CD4-positive, alpha-beta T cell treated with Interleukin-2 at 100 ng/mL for 4 hours (primary cell): ENCODE results near the gene CLPTM1L.
"Not testable (repeated sequence)": the region's sequence is repeated elsewhere in the genome, so short reads cannot be mapped to it uniquely, and the experiment has no call there.

ENCODE experiments used
- DNase-seq: peaks from one replicate; pipeline ENCODE4 v3.0.0-alpha.2; 2020; ENCODE audit warnings: low spot score

Gene CLPTM1L

DNA sequence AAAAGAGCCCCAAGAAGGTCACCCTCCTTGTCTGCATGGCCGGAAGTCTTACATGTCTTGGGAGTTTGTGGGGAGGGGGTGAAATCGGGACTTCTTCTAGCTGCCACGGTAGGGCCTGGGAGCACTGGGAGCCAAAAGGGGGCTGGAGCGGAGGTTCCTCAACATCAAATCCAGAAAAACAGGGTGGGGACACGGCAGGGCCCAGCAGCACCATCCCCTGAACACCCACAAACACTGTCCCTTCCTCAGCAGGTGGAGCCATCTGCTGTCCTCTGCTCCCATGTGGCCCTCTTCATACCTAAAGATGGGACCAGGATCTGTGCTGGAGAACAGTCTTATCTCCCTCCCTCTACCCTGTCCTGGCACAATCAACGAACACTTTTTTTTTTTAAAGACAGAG is 52.8 kb downstream of the CLPTM1L start:
- DNase-seq, result no peak

DNA sequence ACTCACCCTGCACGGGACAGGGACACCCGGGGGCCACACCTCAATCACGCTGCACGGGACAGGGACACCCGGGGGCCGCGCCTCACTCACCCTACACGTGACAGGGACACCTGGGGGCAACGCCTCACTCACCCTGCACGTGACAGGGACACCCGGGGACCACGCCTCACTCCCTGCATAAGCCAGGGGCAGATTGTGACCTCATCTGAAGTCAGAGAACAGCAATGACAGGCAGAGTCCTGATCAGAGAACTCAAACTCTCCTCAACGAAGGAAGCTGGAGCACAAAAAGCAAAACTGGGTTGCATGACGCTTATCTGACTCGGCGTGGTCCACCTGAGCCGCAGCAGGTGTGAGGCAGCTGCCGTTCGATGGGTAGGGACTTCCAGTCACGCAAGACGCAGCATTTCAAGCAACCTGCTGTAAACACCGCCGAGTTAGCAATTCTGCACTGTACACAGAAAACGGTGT is 53.3 kb downstream of the CLPTM1L start:
- no peak for DNase-seq

DNA sequence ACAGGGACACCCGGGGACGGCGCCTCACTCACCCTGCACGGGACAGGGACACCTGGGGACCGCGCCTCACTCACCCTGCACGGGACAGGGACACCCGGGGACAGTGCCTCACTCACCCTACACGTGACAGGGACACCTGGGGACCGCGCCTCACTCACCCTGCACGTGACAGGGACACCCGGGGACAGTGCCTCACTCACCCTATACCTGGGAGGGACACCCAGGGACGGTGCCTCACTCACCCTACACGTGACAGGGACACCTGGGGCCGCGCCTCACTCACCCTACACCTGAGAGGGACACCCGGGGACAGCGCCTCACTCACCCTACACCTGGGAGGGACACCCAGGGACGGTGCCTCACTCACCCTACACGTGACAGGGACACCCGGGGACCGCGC is 53.9 kb downstream of the CLPTM1L start:
- not testable (repeated sequence) for DNase-seq

DNA sequence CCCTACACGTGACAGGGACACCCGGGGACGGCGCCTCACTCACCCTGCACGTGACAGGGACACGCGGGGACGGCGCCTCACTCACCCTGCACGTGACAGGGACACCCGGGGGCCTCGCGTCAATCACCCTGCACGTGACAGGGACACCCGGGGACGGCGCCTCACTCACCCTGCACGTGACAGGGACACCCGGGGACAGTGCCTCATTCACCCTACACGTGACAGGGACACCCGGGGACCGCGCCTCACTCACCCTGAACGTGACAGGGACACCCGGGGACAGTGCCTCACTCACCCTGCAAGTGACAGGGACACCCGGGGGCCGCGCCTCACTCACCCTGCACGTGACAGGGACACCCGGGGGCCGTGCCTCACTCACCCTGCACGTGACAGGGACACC is 55.3 kb downstream of the CLPTM1L start:
- not testable (repeated sequence) for DNase-seq

DNA sequence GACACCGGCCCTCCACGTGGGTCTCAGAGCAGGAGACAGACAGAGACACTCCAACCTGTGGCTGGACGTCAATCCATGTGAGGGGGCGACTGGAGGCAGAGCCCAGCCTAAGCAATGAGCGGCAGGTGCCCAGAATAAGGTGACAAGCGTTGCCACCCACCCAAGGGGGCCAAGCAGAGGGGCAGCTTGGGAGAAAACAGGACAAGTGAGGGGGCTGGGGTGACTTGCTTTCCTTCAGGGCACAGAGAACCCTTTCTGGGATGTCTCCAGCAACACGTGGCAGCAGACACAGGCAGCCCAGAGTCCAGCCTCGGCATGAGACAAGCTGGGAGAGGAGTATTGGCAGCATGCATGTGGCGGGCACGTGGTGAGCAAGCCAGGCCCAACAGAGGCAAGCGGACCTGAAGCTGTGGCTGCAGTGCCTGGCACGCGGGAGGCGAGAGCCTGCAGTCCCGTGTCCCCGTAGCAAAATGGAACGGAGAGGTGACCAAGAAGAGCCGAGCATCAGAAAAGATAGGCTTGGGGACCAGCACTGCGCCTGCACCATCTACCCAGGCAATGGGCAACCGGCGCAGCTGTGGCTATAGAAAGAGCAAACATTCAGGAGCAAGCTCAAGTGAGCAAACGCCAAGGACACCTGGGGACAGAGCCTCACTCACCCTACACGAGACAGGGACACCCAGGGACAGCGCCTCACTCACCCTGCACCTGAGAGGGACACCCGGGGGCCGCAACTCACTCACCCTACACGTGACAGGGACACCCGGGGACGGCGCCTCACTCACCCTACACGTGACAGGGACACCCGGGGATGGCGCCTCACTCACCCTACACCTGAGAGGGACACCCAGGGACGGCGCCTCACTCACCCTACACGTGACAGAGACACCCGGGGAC is 56.2 kb downstream of the CLPTM1L start:
- no peak for DNase-seq

DNA sequence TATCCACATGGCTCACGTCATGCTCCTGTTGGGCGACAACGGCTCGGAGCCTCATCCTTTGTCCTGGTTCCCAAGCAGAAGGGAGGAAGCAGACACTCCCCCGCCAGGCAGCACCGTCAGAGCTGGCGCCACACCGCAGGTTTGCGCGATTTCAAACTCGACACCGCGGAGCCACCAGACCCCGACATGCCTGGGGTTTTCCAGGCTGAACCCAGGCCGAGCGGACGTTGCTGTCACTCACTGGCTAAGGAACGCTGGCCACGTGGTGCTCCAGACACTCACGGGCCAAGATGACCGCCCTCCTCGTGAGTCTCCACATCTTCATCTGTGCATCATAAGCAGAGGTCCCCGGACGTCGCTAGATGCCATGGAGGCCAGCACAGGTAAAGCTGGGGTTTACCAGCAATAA is 59.0 kb downstream of the CLPTM1L start:
- DNase-seq, result no peak

DNA sequence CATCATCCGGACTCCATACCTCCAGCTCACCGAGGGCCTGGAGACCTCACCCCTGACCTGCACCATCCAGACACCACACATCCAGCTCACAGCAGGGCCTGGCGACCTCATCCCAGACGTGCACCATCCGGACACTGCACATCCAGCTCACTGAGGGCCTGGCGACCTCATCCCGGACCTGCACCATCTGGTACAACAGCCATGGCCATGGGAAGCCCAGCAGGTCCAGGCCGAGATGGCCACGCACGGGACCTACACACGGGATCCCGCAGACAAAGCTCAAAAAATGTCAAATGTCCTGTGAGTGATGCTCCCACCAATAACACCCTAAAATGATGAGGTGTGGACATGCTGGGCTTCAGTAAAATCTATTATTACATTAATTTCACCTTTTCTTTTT is 59.8 kb downstream of the CLPTM1L start:
- DNase-seq, result no peak

DNA sequence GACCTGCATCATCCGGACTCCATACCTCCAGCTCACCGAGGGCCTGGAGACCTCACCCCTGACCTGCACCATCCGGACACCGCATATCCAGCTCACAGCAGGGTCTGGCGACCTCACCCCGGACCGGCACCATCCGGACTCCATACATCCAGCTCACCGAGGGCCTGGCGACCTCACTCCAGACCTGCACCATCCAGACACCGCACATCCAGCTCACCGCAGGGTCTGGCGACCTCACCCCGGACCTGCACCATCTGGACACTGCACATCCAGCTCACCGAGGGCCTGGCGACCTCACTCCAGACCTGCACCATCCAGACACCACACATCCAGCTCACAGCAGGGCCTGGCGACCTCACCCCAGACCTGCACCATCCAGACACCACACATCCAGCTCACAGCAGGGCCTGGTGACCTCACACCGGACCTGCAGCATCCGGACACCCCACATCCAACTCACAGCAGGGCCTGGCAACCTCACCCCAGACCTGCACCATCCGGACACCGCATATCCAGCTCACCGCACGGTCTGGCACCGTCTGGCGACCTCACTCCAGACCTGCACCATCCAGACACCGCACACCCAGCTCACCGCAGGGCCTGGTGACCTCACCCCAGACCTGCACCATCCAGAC is 60.4 kb downstream of the CLPTM1L start:
- DNase-seq, result not testable (repeated sequence)

DNA sequence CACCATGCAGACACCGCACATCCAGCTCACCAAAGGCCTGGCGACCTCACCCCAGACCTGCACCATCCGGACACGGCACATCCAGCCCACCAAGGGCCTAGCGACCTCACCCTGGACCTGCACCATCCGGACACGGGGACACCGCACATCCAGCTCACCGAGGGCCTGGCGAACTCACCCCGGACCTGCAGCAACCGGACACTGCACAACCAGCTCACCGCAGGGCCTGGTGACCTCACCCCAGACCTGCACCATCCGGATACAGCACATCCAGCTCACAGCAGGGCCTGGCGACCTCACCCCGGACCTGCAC is 61.2 kb downstream of the CLPTM1L start:
- not testable (repeated sequence) for DNase-seq

DNA sequence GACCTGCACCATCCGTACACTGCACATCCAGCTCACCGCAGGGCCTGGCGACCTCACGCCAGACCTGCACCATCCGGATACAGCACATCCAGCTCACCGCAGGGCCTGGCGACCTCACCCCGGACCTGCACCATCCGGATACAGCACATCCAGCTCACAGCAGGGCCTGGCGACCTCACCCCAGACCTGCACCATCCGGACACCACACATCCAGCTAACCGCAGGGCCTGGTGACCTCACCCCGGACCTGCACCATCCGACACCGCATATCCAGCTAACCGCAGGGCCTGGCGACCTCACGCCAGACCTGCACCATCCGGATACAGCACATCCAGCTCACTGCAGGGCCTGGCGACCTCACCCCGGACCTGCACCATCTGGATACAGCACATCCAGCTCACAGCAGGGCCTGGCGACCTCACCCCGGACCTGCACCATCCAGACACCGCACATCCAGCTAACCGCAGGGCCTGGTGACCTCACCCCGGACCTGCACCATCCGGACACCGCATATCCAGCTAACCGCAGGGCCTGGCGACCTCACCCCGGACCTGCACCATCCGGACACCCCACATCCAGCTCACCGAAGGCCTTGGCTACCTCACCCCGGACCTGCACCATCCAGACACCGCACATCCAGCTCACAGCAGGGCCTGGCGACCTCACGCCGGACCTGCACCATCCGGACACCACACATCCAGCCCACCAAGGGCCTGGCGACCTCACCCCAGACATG is 61.7 kb downstream of the CLPTM1L start:
- DNase-seq, result not testable (repeated sequence)

DNA sequence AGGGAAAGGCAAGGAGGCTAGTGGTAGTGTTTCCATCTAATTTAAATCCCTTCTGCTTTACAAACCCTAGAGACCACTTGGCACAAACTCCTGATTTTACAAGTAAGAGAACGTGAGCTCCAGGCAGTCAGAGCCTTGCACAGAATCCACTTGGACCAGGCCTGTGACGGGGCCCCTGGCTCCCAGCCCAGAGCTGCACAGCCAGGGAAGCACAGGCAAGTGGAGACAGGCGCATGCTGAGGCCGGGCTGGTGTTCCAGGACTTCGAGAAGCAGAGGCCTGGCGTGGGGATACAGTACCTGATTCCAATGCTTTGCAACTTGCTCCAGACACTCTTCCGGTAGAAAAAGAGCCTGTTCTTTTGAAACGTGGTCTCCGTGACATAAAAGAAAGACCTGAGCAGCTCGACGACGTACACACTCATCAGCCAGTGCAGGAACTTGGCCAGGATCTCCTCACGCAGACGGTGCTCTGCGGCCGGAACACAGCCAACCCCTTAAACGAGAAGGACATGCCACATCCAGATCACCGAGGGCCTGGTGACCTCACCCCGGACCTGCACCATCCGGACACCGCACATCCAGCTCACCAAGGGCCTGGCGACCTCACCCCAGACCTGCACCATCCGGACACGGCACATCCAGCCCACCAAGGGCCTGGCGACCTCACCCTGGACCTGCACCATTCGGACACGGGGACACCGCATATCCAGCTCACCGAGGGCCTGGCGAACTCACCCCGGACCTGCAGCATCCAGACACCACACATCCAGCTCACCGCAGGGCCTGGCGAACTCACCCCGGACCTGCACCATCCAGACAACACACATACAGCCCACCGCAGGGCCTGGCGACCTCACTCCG is 62.5 kb downstream of the CLPTM1L start:
- DNase-seq, result no peak

DNA sequence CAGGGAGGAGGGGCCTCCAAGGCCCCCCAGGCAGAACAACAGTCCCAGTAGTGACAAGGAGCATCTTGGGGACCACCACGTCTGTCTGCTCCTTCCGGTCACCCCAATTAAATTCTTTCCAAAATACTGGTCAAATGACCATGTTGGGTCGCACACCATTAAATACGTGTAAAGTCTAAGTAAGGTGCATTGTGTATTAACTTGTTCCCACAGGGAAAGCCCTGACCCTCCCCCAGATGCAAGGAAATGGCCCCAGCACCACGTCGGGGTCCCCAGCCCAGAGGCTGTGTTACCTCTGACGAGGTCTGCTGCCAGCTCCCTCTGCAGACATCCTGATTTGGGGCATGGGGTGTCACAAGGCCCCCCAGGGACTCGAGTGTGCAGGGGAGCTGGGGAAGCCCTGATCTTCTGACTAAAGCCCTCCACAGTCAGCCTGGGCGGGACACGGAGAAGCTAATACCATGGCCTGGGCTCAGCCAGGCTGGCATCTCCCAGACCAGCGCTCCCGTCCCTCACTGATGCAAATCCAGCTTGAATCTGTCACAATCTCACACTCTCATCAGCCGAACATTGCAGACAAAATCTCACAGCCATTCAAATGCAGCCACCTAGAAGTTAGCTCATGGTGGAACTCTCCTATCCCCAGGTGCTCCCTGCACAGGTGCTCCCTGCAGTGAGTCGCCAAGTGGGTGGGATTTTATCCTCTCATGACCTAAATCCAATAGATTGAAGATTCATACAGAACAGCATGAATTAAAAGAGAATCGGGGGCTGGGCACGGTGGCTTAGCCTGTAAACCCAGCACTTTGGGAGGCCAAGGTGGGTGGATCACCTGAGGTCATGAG is 63.6 kb downstream of the CLPTM1L start:
- DNase-seq, result no peak

DNA sequence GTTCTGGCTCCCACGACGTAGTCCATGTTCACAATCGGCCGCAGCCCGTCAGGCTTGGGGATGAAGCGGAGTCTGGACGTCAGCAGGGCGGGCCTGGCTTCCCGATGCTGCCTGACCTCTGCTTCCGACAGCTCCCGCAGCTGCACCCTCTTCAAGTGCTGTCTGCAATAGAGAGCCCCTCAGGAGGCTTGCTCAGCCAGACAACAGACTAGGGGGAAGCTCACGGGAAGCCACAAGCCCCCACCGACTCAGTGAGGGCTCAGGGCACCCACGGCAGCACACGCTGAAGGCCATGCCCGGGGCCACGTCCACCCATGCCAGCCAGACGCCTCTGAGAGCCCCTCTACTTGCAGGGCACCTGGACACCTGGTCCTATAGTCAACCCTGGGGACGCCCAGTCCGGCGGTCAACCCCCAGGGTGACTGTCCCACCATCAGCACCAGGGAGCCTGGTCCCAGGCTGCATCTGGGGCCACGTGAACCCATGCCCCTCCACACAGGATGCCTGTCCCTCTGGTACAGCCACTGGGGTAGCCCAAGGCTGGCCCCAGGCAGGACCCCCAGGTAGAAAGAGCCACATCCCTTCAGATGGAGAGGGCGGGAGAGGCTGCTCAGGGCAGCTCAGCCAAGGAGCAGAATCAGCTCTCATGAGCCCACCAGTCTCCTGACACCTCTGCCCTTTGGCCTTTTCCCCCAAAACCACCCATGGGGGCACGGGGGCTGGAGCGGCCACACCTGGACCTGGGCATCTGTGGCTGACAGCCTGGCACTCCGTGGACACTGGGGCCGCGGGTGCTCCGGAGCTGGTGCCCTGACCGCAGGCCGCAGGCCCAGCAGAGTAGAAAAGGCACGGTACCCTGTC is 64.5 kb downstream of the CLPTM1L start:
- DNase-seq, result no peak

DNA sequence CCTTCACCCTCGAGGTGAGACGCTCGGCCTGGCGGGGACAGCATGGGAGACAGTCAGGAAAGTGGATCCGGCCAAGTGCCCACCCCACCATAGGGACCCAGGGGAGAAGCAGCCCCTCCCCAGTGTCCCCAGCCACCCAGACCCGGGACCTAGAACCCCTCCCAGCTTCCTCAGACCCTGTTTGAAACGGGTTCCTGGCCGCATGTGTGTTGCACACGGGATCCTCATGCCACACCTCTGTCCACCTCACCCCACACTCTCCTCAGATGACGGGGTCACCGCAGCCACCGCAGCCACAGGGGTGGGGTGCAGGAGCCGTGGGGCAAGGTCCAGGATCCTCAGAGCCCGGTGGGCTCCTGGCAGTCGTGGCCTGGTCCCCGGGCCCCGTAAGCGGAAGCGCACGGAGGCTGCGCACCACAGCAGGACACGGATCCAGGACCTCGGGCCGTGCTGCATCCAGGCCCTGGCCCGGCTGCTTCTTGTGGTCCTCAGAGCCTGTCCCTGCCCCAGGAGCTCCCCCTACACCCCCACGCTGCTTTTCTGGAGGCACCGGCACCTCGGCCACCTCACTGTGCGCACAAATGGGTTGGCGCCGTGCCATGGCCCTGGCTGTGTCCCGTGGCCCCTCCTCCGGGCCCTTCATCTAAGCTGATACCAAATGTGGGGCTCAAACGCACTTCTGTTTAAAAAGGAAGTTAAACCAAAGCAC is 65.3 kb downstream of the CLPTM1L start:
- DNase-seq, result no peak

DNA sequence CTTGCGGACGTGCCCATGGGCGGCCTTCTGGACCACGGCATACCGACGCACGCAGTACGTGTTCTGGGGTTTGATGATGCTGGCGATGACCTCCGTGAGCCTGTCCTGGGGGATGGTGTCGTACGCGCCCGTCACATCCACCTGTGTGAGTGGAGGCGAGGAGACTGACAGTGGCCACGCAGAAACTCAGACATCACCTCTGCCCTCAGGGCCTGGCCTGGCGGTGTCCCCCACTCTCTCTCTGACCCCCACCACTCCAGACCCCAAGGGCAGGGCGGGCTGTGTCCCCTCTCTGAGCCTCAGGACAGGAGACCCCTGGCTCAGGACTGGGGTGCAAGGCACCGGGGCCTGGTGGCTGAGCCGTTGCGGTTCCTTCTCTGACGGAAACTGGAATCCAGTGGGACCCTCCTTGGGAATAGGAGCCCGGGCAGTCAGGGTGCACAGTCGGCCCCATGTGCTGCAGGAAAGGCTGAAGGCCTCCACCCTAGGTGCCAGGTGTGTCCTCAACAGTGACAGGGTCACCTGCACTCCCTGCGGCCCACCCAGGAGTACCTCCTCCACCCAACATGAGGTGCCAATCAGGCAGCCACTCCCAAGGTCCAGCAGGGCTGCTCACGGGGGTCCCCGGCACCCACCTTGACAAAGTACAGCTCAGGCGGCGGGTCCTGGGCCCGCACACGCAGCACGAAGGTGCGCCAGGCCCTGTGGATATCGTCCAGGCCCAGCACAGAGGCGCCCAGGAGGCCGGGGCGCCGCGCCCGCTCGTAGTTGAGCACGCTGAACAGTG is 66.0 kb downstream of the CLPTM1L start:
- no peak for DNase-seq

DNA sequence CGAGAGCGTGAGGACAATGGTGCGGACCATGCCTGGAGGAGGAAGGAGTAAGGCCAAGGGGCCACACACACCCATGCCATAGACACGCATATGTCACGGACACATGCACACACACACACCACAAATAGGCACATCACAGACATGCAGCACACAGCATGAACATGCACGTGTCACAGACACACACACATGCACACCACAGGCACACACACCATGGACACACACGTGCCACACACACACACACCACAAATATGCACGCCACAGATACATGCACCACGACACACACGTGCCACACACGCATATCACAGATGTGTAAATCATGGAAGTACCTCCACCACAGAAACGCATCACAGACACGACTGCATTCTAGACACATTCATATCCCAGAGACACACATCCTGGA is 66.7 kb downstream of the CLPTM1L start:
- no peak for DNase-seq

DNA sequence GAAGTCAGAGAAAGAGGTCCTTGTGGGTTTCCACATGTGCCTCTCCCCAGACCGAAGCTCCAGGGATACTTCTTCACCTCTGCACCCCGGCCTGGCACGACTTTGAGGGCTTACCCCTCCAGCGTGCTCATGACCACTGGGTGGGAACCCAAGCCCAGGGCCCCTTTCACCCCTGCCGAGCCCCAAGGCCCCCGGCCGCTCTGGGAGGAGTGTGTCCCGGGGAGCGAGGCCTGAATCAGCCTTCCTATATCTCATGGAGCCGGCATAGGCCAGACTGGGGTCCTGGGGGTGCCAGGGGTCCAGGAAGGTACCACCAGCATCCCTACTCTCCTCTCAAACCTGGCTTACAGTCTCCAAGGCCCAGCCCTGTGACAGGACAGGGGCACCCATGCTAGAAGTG is 67.1 kb downstream of the CLPTM1L start:
- DNase-seq, result no peak

DNA sequence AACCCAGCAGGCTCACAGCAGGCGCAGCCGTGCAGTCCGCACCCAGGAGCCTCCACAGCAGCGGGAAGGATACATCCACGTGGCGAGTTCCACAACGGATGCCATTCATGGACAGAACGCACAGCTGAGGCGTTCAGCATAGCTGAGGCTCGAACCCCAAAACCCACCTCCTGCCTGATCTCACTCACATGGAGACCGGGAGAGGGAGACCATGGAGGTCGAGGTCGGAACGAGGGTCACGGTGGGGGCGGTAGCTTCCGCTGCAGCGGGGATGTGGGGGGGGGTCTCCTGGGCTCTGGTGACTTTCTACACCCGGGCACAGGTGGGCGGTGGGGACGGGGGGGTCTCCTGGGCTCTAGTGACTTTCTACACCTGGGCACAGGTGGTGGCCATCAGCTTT is 67.6 kb downstream of the CLPTM1L start:
- no peak for DNase-seq

DNA sequence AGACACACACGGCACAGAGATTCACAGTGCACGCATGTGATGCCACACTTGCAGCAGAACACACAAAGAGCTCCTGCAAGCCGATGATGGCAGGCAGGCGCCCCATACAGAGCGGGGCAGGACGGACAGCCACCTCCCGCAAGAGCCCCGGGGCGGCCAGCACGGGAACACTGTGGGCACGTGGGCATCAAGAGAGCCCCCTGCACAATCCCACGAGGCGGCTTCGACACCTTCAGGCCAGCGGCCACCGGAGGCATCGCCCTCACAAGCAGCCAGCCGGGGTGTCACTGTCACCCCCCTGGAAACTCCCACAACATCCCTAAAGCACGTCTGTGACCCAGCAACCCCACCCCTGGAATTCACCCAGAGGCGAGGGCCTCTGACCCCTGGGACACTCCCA is 68.0 kb downstream of the CLPTM1L start:
- no peak for DNase-seq
